ENCODE results near the gene PAPOLB. TPM values are rescaled to one million over a fixed set of nuclear protein-coding genes. Genes with fewer than 3 reads are reported as not detected.

PAPOLB gene
- total RNA-seq, 1 donor from 2014 or later: 0.07 TPM

DNA sequence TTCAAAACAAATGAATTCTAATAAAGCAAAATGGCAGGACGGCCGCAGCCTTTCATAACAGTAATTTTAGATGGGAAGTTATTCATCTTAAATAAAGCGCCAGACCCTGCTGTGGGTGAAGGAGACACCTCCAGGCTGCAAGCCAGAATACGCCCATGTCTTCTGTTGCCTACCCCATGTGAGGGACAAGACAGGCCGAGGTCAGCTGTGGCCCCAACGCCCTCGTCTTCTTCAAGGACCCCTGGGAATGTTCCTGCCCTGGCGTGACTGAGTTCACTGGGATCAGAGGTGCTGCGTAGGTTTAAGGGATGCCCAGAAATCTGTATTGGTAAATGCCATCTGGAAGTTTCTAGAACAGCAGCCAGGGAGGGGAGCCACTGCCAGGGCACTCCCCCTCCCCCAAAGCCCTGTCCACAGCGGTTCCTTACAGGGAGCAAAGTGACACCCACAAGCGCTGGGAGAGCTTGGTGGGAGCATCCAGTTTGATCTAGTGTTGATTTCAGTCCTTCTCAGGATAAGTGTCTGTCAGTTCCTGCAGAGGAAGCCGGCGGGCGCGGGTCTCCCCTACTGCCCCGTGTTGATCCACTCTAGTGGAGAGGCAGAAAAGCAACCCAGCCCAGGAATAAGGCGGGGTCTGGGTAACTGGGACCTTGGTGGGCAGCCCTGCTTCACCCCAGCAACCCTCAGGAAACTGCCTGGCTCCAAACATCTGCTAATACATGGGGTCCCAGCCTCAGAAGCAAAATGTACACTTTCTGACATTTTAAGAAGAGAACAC lies 20.6 kb downstream of the PAPOLB start:
- DNase-seq: no peak
- Mint-ChIP-seq H3K4me3 (no peak overlapping the region), H3K36me3 (ENCODE audit: low read depth) (no peaks in the 10 kb centered on the region), H3K4me1 (peaks cover 5% of the 10 kb centered on the region), H3K27ac (no peak overlapping the region), H3K27me3 (peaks cover 13% of the 10 kb centered on the region), H3K9me3 (no peaks in the 10 kb centered on the region)
- ChIA-PET CTCF (no interaction called here), POLR2A (interaction anchor here (0.5 kb wide), 1 partner anchor 75 kb away, joined by 4 read pairs; no protein-coding TSS in a partner anchor)
- TF ChIP-seq, protein P1, sequence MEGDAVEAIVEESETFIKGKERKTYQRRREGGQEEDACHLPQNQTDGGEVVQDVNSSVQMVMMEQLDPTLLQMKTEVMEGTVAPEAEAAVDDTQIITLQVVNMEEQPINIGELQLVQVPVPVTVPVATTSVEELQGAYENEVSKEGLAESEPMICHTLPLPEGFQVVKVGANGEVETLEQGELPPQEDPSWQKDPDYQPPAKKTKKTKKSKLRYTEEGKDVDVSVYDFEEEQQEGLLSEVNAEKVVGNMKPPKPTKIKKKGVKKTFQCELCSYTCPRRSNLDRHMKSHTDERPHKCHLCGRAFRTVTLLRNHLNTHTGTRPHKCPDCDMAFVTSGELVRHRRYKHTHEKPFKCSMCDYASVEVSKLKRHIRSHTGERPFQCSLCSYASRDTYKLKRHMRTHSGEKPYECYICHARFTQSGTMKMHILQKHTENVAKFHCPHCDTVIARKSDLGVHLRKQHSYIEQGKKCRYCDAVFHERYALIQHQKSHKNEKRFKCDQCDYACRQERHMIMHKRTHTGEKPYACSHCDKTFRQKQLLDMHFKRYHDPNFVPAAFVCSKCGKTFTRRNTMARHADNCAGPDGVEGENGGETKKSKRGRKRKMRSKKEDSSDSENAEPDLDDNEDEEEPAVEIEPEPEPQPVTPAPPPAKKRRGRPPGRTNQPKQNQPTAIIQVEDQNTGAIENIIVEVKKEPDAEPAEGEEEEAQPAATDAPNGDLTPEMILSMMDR (IDR thresholded peaks at IDR 0.05): no peak
- intact Hi-C loops (cut with micrococcal nuclease): no loop called here
- no peak for ATAC-seq (ENCODE audit: low read depth)

DNA sequence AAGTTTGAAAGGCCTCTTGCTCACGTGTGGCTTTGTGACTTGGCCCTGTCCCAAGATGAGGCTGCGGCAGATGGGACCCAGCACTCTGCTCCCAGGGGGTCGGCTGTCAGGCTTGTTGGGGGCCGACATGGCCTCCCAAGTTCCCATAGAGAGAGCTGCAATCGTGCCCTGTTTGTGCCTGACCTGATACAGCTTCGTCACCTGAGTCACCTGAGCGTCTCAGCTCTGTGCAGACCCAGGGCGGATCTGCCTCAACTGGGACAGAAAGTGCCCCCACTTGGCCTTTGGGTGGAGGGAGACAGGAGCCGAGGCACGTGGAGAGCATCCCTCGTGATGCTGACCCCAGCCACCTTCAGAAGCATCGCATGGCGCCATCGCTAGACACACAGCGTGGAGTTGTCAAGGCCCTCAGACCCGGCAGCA lies 21.7 kb downstream of the PAPOLB start:
- no peak for DNase-seq
- Mint-ChIP-seq H3K4me3 (no peak overlapping the region), H3K9me3 (no peaks in the 10 kb centered on the region), H3K4me1 (no peaks in the 10 kb centered on the region), H3K27ac (no peak overlapping the region), H3K27me3 (peaks cover 5% of the 10 kb centered on the region), H3K36me3 (ENCODE audit: low read depth) (no peaks in the 10 kb centered on the region)
- TF ChIP-seq, protein P1 (IDR thresholded peaks at IDR 0.05): no peak
- intact Hi-C loops (cut with micrococcal nuclease): no loop called here
- ATAC-seq (ENCODE audit: low read depth): no peak
- ChIA-PET POLR2A (no interaction called here), CTCF (interaction anchor here (0.6 kb wide), 1 partner anchor 249 kb away, joined by 3 read pairs; no protein-coding TSS in a partner anchor)

DNA sequence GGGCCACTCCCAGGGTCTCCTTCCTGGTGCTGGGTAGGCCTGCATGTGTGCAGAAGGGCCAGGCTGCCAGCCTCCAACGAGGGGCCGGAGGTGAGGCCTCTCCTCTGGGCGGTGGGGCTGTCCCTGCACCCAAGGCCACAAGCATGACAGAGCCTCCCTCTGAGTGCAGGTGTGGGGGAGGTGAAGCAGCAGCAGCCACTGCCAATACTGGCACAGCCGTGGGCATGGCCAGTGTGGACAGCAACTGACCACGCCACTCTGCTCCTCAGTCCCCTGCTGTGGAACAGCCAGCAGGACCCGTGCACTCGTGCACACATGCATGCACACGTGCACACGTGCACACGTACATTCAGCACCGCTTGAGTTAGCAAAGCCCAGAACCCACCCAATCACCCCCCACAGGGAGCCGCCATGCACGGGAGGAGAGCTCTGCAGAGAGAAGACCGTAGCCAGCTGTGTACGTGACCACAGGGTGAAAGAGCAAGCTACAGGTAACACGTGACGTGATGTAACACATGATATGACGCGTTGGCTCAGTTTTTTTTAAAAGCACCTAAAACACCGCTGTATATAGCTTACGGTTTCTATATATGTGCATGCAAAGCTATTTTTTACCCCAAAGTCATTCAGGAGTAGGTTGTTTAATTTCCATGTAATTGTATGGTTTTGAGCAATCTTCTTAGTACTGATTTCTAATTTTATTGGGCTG lies 23.1 kb downstream of the PAPOLB start:
- no peaks in the 10 kb centered on the region for H3K36me3 Mint-ChIP-seq (ENCODE audit: low read depth)
- peaks cover 5% of the 10 kb centered on the region for H3K27me3 Mint-ChIP-seq
- TF ChIP-seq, protein P1 (IDR thresholded peaks at IDR 0.05): no peak
- CTCF ChIA-PET: no interaction called here
- H3K27ac Mint-ChIP-seq: no peak overlapping the region
- DNase-seq: no peak
- no peaks in the 10 kb centered on the region for H3K4me1 Mint-ChIP-seq
- intact Hi-C loops (cut with micrococcal nuclease): no loop called here
- no peak overlapping the region for H3K4me3 Mint-ChIP-seq
- POLR2A ChIA-PET: no interaction called here
- ATAC-seq (ENCODE audit: low read depth): no peak
- no peaks in the 10 kb centered on the region for H3K9me3 Mint-ChIP-seq

DNA sequence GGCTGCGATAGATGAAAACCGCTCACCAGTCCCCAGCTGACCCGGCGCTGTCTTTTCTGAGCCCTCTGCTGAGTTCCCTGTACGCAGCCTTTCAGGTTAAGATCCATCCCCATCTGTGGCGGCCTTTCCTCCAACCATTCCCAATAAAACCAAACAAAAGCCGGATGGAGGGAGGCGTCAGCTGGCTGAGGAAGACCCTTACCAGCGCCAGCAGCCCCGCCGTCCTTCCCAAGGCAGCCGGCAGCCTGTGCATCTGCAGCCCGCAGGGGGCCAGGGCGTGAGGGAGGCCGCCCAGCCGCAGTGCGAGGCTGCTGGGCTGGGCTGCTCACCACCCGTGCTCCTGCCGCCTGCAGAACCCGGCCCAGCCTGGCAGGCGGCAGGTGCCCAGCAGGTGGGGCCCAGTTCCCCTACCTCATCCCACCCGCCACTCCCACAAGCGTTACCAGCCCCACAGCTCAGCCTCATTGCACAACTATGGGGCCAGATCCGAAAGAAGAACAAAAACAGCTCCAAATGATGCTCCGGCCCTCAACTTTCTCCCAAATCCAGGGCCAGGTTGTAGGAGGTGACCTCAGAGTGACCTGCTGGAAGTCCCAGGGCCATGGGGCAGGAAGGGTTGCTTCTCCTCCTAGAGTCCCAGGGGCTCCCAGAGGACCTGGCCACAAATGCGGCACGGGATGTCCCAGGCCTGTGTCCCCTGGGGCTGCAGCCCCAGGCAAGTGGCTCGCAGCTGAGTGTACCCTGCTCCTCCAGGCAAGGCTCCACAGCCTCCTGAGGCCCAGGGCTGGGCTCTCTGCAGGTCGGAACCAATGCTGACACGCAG lies 23.8 kb downstream of the PAPOLB start:
- intact Hi-C loops (cut with micrococcal nuclease): no loop called here
- H3K36me3 Mint-ChIP-seq (ENCODE audit: low read depth): no peaks in the 10 kb centered on the region
- POLR2A ChIA-PET: no interaction called here
- H3K9me3 Mint-ChIP-seq: no peaks in the 10 kb centered on the region
- no peaks in the 10 kb centered on the region for H3K27me3 Mint-ChIP-seq
- no peak overlapping the region for H3K4me3 Mint-ChIP-seq
- no peak overlapping the region for H3K27ac Mint-ChIP-seq
- TF ChIP-seq, protein P1 (IDR thresholded peaks at IDR 0.05): no peak
- H3K4me1 Mint-ChIP-seq: no peaks in the 10 kb centered on the region
- CTCF ChIA-PET: no interaction called here
- ATAC-seq (ENCODE audit: low read depth): no peak
- DNase-seq: no peak

Data from activated B cell treated with CpG ODN at 0.5 μM for 24 hours (primary cell).